Right lobe of liver (tissue), 6 donors: ENCODE data around the gene ATOH8. TPM values are rescaled to one million over a fixed set of nuclear protein-coding genes. Genes with fewer than 3 reads are reported as not detected.

Experiments
- ATAC-seq, 4 donors: fragments of 200-7000 bp; cut with Tn5 transposase; one replicate each; pipeline ENCODE4 v1.9.1; 2020; ENCODE audit warnings: mild to moderate bottlenecking in 4 of 4, moderate library complexity in 4 of 4
- DNase-seq, 3 donors: peaks; one replicate each; pipeline ENCODE4 v3.0.0-alpha.2; 2020
- H3K27ac ChIP-seq, 3 donors: fragments of 200-600 bp; one replicate each; pipeline ENCODE4 v1.8.0; 2022
- H3K27me3 ChIP-seq, 2 donors: fragments of 200-600 bp; one replicate each; pipeline ENCODE4 v1.8.0; 2022
- H3K36me3 ChIP-seq, 4 donors: fragments of 200-600 bp; sonication (generic) in 1 of 4; one replicate each; pipeline versions ENCODE4 v1.5.1 to v1.8.0; 2017 to 2022; ENCODE audit warnings: control low read depth in 1 of 4
- H3K4me1 ChIP-seq, 4 donors: fragments of 200-600 bp; sonication (generic) in 1 of 4; one replicate each; pipeline versions ENCODE4 v1.5.1 to v1.8.0; 2017 to 2022; ENCODE audit warnings: control low read depth in 1 of 4
- H3K4me3 ChIP-seq, 3 donors: fragments of 200-600 bp; one replicate each; pipeline ENCODE4 v1.8.0; 2022
- H3K9me3 ChIP-seq, 4 donors: fragments of 200-600 bp; sonication (generic) in 1 of 4; one replicate each; pipeline versions ENCODE4 v1.5.1 to v1.8.0; 2017 to 2022; ENCODE audit warnings: control low read depth in 1 of 4
- CTCF ChIP-seq, 4 donors: fragments of 200-600 bp in 3 of 4; fragments of 450-650 bp in 1 of 4; IDR thresholded peaks; one replicate each; pipeline versions ENCODE4 v1.5.1 to v1.8.0; 2016 to 2022; ENCODE audit warnings: antibody characterized with exemption in 4 of 4, mild to moderate bottlenecking in 2 of 4
- POLR2A ChIP-seq: fragments of 450-650 bp; IDR thresholded peaks from one replicate; pipeline ENCODE4 v1.6.1; 2017; ENCODE audit warnings: antibody characterized with exemption, mild to moderate bottlenecking
- WGBS: methylation state at CpG from one replicate; pipeline ENCODE4 v1.1.6; 2018; ENCODE audit warnings: low coverage, low lambda C conversion rate; ENCODE audit not compliant: insufficient coverage; ENCODE audit errors: missing lambda C conversion rate; 5-methylcytosine and 5-hydroxymethylcytosine counted together
- intact Hi-C, 2 donors: fragments of 100-400 bp; cut with DNase I; formaldehyde crosslinking; loops; one replicate each; pipeline versions ENCODE4 v1.11.2 to v1.14.1; 2022
- total RNA-seq, 6 experiments: library from RNA; depleted of rRNA in 2 of 6; stranded (reverse); fragments of >200 nt in 2 of 6; fragmentation: NEBNext Ultra II Directional in 3 of 6; extraction: Animal tissue kit (Norgen Biotek cat#: 25700) in 3 of 6; gene quantifications; one replicate each; pipeline versions ENCODE4 v1.1.0 to v1.2.4, GENCODE V29; 2016 to 2023
- donor health status: DM: no; HTN: yes; CAD: no.
- donor health status: DM: no; HTN: no; CAD: no.
- donor health status: DM: no; HTN: no; CAD: no.
- donor health status: DM: no; HTN: yes; CAD: no.
- donor health status: DM: no; HTN: yes; CAD: no.

ATOH8 gene
- total RNA-seq, 6 experiments from 2014 or later: 5.3 to 78.0 (median 46.2) TPM

GRCh38 chr2:85716346-85716914 lies 37.4 kb upstream of the ATOH8 start:
- intact Hi-C loops: no loop called here
- TF ChIP-seq CTCF (IDR thresholded peaks at IDR 0.05) (no peak), POLR2A (no peak)
- no peak overlapping the region for H3K4me3 ChIP-seq
- no peaks in the 10 kb centered on the region for H3K36me3 ChIP-seq
- no peaks in the 10 kb centered on the region for H3K9me3 ChIP-seq
- peak in 1 of 3 donors; percentile 37 for DNase-seq
- H3K4me1 ChIP-seq: peaks cover 0 to 25% (median 13%) of the 10 kb centered on the region in 4 donors
- 42% methylated on average over 4 of the region's 13 CpGs for WGBS
- H3K27me3 ChIP-seq: no peaks in the 10 kb centered on the region
- no peak overlapping the region for H3K27ac ChIP-seq
- ATAC-seq: no peak

GRCh38 chr2:85717308-85718008 lies 36.3 kb upstream of the ATOH8 start:
- Histone ChIP-seq H3K4me3 (no peak overlapping the region), H3K9me3 (no peaks in the 10 kb centered on the region), H3K27me3 (no peaks in the 10 kb centered on the region), H3K4me1 (peaks cover 0 to 22% (median 10%) of the 10 kb centered on the region in 4 donors), H3K36me3 (no peaks in the 10 kb centered on the region), H3K27ac (no peak overlapping the region)
- 78% methylated on average over 15 of the region's 15 CpGs for WGBS
- DNase-seq (peak in 1 of 3 donors; percentile 15), ATAC-seq (no peak)
- TF ChIP-seq CTCF (IDR thresholded peaks at IDR 0.05): no peak
- TF ChIP-seq POLR2A: no peak
- intact Hi-C loops: no loop called here

DNA sequence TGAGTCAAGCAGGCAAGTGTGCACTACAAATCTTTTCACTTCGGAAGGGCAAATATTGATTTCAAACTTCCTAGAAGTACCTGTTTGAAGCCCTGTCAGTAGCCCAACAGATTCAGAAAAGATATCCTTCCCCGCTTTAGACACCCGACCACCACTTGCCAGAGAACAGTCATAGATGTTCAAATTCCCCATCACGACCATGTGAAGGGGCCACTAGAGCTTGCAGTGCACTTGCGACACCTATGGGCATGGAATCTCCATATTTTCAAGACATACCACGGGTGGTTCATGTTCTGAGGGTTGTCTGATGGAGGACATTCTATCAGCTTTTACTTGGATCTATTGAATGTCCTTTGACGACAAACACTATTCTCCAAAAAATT lies 35.8 kb upstream of the ATOH8 start:
- 84% methylated on average over 6 of the region's 7 CpGs for WGBS
- H3K27ac ChIP-seq: no peak overlapping the region
- intact Hi-C loops: no loop called here
- H3K4me3 ChIP-seq: no peak overlapping the region
- no peaks in the 10 kb centered on the region for H3K27me3 ChIP-seq
- peaks cover 0 to 18% (median 10%) of the 10 kb centered on the region in 4 donors for H3K4me1 ChIP-seq
- no peaks in the 10 kb centered on the region for H3K9me3 ChIP-seq
- DNase-seq (no peak), ATAC-seq (no peak)
- H3K36me3 ChIP-seq: no peaks in the 10 kb centered on the region
- TF ChIP-seq POLR2A (no peak), CTCF (IDR thresholded peaks at IDR 0.05) (no peak)

GRCh38 chr2:85718885-85719492 lies 34.8 kb upstream of the ATOH8 start:
- Histone ChIP-seq H3K27me3 (no peaks in the 10 kb centered on the region), H3K9me3 (no peaks in the 10 kb centered on the region), H3K36me3 (no peaks in the 10 kb centered on the region), H3K4me1 (peaks cover 0 to 20% (median 8%) of the 10 kb centered on the region in 4 donors), H3K27ac (no peak overlapping the region), H3K4me3 (no peak overlapping the region)
- 90% methylated on average over 4 of the region's 10 CpGs for WGBS
- no peak for ATAC-seq
- DNase-seq: peak in 1 of 3 donors; percentile 33
- no peak for TF ChIP-seq POLR2A
- no peak for TF ChIP-seq CTCF (IDR thresholded peaks at IDR 0.05)
- intact Hi-C loops: no loop called here
